Activated T-helper 2 cell treated with anti-CD3 and anti-CD28 coated beads, Interferon-gamma antibody, Interleukin-2, Interleukin-4, amounts not matched to agents 10 μg/mL and 5 μg/mL and 100 μg/mL, durations not matched to agents 14 hours and 24 hours and 36 hours (primary cell): ENCODE data around the gene MASP2. TPM values are rescaled to one million over a fixed set of nuclear protein-coding genes. Genes with fewer than 3 reads are reported as not detected.
"Not testable (repeated sequence)": the region's sequence is repeated elsewhere in the genome, so short reads cannot be mapped to it uniquely, and the experiment has no call there.

Experiments
- DNase-seq: peaks from one replicate; pipeline ENCODE4 v3.0.0; 2021; ENCODE audit warnings: low spot score
- H3K27ac Mint-ChIP-seq: one replicate; pipeline ENCODE4 v1.8.0; 2021; ENCODE audit warnings: mixed read lengths
- H3K27me3 Mint-ChIP-seq: one replicate; pipeline ENCODE4 v1.8.0; 2021; ENCODE audit warnings: low read depth, mixed read lengths
- H3K36me3 Mint-ChIP-seq: one replicate; pipeline ENCODE4 v1.8.0; 2021; ENCODE audit warnings: low read depth, mixed read lengths
- H3K4me1 Mint-ChIP-seq: one replicate; pipeline ENCODE4 v1.8.0; 2021; ENCODE audit warnings: low read depth, mixed read lengths
- H3K4me3 Mint-ChIP-seq: one replicate; pipeline ENCODE4 v1.8.0; 2021; ENCODE audit warnings: low read depth, mild to moderate bottlenecking, moderate library complexity, mixed read lengths
- H3K9me3 Mint-ChIP-seq: one replicate; pipeline ENCODE4 v1.8.0; 2021; ENCODE audit warnings: mixed read lengths
- intact Hi-C: fragments of 100-400 bp; cut with micrococcal nuclease; formaldehyde crosslinking; loops from one replicate; pipeline ENCODE4 v1.15.1; 2023
- total RNA-seq: library from RNA; stranded (reverse); gene quantifications from 2 replicates; pipeline ENCODE4 v1.2.3, GENCODE V29; 2022

The MASP2 gene
- total RNA-seq, 1 donor from 2014 or later: 0.18 TPM

GRCh38 chr1:10989920-10990516 lies 57.0 kb downstream of the MASP2 start:
- H3K27ac Mint-ChIP-seq, intact Hi-C loops, H3K36me3 Mint-ChIP-seq, H3K9me3 Mint-ChIP-seq, H3K27me3 Mint-ChIP-seq, DNase-seq, H3K4me3 Mint-ChIP-seq: not testable (repeated sequence)
- peaks cover 14% of the 10 kb centered on the region for H3K4me1 Mint-ChIP-seq

GRCh38 chr1:10989095-10989494 lies 57.9 kb downstream of the MASP2 start:
- H3K27me3 Mint-ChIP-seq: peaks cover 8% of the 10 kb centered on the region
- H3K36me3 Mint-ChIP-seq: no peaks in the 10 kb centered on the region
- no peak for DNase-seq
- no peak overlapping the region for H3K4me3 Mint-ChIP-seq
- H3K9me3 Mint-ChIP-seq: no peaks in the 10 kb centered on the region
- intact Hi-C loops: no loop called here
- H3K4me1 Mint-ChIP-seq: peaks cover 14% of the 10 kb centered on the region
- no peak overlapping the region for H3K27ac Mint-ChIP-seq

GRCh38 chr1:10987840-10988417 lies 59.1 kb downstream of the MASP2 start:
- Mint-ChIP-seq H3K4me1 (peaks cover 14% of the 10 kb centered on the region), H3K27me3 (peaks cover 10% of the 10 kb centered on the region), H3K9me3 (no peaks in the 10 kb centered on the region), H3K36me3 (no peaks in the 10 kb centered on the region), H3K27ac (no peak overlapping the region), H3K4me3 (no peak overlapping the region)
- intact Hi-C loops: no loop called here
- no peak for DNase-seq

- H3K27ac Mint-ChIP-seq: no peak overlapping the region
- H3K9me3 Mint-ChIP-seq: no peaks in the 10 kb centered on the region
- DNase-seq: no peak
- no peak overlapping the region for H3K4me3 Mint-ChIP-seq
- peaks cover 12% of the 10 kb centered on the region for H3K27me3 Mint-ChIP-seq
- no peaks in the 10 kb centered on the region for H3K36me3 Mint-ChIP-seq
- intact Hi-C loops: no loop called here
- peaks cover 14% of the 10 kb centered on the region for H3K4me1 Mint-ChIP-seq
Observed at GRCh38 chr1:10986525-10986890, 60.5 kb downstream of the MASP2 start.

- no peaks in the 10 kb centered on the region for H3K36me3 Mint-ChIP-seq
- DNase-seq: no peak
- H3K4me3 Mint-ChIP-seq: no peak overlapping the region
- H3K9me3 Mint-ChIP-seq: no peaks in the 10 kb centered on the region
- H3K4me1 Mint-ChIP-seq: peaks cover 7% of the 10 kb centered on the region
- intact Hi-C loops: no loop called here
- H3K27ac Mint-ChIP-seq: no peak overlapping the region
- peaks cover 24% of the 10 kb centered on the region for H3K27me3 Mint-ChIP-seq
Observed at GRCh38 chr1:10980841-10981727, 66.0 kb downstream of the MASP2 start.

- Mint-ChIP-seq H3K27ac (no peak overlapping the region), H3K36me3 (no peaks in the 10 kb centered on the region), H3K4me3 (no peak overlapping the region), H3K27me3 (peaks cover 24% of the 10 kb centered on the region), H3K4me1 (no peaks in the 10 kb centered on the region), H3K9me3 (no peaks in the 10 kb centered on the region)
- no peak for DNase-seq
- intact Hi-C loops: no loop called here
Observed at GRCh38 chr1:10980094-10980577, 66.9 kb downstream of the MASP2 start.

- no peak overlapping the region for H3K4me3 Mint-ChIP-seq
Observed at GRCh38 chr1:10979483-10979920, 67.5 kb downstream of the MASP2 start.

GRCh38 chr1:10978719-10979118 lies 68.3 kb downstream of the MASP2 start:
- DNase-seq: no peak
- Mint-ChIP-seq H3K4me3 (no peak overlapping the region), H3K4me1 (no peaks in the 10 kb centered on the region), H3K36me3 (no peaks in the 10 kb centered on the region), H3K9me3 (no peaks in the 10 kb centered on the region), H3K27me3 (peaks cover 24% of the 10 kb centered on the region), H3K27ac (no peak overlapping the region)
- intact Hi-C loops: no loop called here

More at GRCh38 chr1:10979483-10979920, 67.5 kb downstream of the MASP2 start:
- Mint-ChIP-seq H3K27ac (no peak overlapping the region), H3K4me1 (no peaks in the 10 kb centered on the region), H3K27me3 (peaks cover 24% of the 10 kb centered on the region), H3K36me3 (no peaks in the 10 kb centered on the region), H3K9me3 (no peaks in the 10 kb centered on the region)
- intact Hi-C loops: no loop called here
- no peak for DNase-seq

Other genes with a start within 250 kb of the MASP2 start
- gene TARDBP, start 34.6 kb downstream of the MASP2 start, total RNA-seq: 190 and 202 TPM in 2 replicates
- 230 and 233 TPM in 2 replicates for gene SRM, start 12.8 kb upstream of the MASP2 start, total RNA-seq
- gene EXOSC10, start 52.6 kb upstream of the MASP2 start, total RNA-seq: 97.8 and 102 TPM in 2 replicates
- not detected in 2 replicates for gene ANGPTL7, start 142.1 kb upstream of the MASP2 start, total RNA-seq
- 43.3 and 44.5 TPM in 2 replicates for gene MTOR, start 215.3 kb upstream of the MASP2 start, total RNA-seq
- 22.7 and 25.1 TPM in 2 replicates for gene UBIAD1, start 226.0 kb upstream of the MASP2 start, total RNA-seq